Natural killer cell (primary cell): Measurements from ENCODE around the gene TCF4. TPM values are rescaled to one million over a fixed set of nuclear protein-coding genes. Genes with fewer than 3 reads are reported as not detected.

ENCODE experiments used
- ATAC-seq, 3 donors: fragments of 150-1000 bp in 2 of 3; fragments of 200-7000 bp in 1 of 3; cut with Tn5 transposase; 1 replicate in 1 of 3; 2 replicates in 2 of 3; pipeline ENCODE4 v1.10.0; 2021; ENCODE audit warnings: mild to moderate bottlenecking in 2 of 3, moderate library complexity in 2 of 3
- DNase-seq, 2 donors: peaks; one replicate each; pipeline versions ENCODE4 v3.0.0 to v3.0.0-alpha.2; 2013 to 2021; ENCODE audit warnings: mixed read lengths in 1 of 2
- H3K27ac ChIP-seq: one replicate; pipeline ENCODE4 v1.5.1; 2013; ENCODE audit warnings: mild to moderate bottlenecking, low read length
- H3K27me3 ChIP-seq: one replicate; pipeline ENCODE4 v1.6.1; 2013; ENCODE audit warnings: low read length; ENCODE audit not compliant: control insufficient read depth, insufficient read depth
- H3K36me3 ChIP-seq: one replicate; pipeline ENCODE4 v1.6.1; 2013; ENCODE audit warnings: low read length; ENCODE audit not compliant: control insufficient read depth, insufficient read depth
- H3K4me1 ChIP-seq: one replicate; pipeline ENCODE4 v1.6.1; 2013; ENCODE audit warnings: low read length; ENCODE audit not compliant: control insufficient read depth, insufficient read depth
- H3K4me3 ChIP-seq: one replicate; pipeline ENCODE4 v1.5.1; 2013; ENCODE audit warnings: low read length
- H3K9me3 ChIP-seq: one replicate; pipeline ENCODE4 v1.6.1; 2013; ENCODE audit warnings: low read length; ENCODE audit not compliant: control insufficient read depth, insufficient read depth
- H3K27ac Mint-ChIP-seq, 2 donors: one replicate each; pipeline ENCODE4 v1.8.0; 2022; ENCODE audit warnings: mild to moderate bottlenecking in 2 of 2, mixed read lengths in 2 of 2, moderate library complexity in 1 of 2
- H3K27me3 Mint-ChIP-seq, 2 donors: one replicate each; pipeline ENCODE4 v1.8.0; 2022; ENCODE audit warnings: low read depth in 2 of 2, mixed read lengths in 2 of 2
- H3K36me3 Mint-ChIP-seq: one replicate; pipeline ENCODE4 v1.8.0; 2022; ENCODE audit warnings: mixed read lengths
- H3K4me1 Mint-ChIP-seq, 2 donors: one replicate each; pipeline ENCODE4 v1.8.0; 2022; ENCODE audit warnings: mixed read lengths in 2 of 2
- H3K4me3 Mint-ChIP-seq: one replicate; pipeline ENCODE4 v1.8.0; 2022; ENCODE audit warnings: mild to moderate bottlenecking, moderate library complexity, mixed read lengths
- H3K9me3 Mint-ChIP-seq, 2 donors: one replicate each; pipeline ENCODE4 v1.8.0; 2022; ENCODE audit warnings: mixed read lengths in 2 of 2
- WGBS: methylation state at CpG from one replicate; pipeline ENCODE4 v1.1.7; 2013; ENCODE audit warnings: missing lambda C conversion rate; ENCODE audit not compliant: insufficient coverage; 5-methylcytosine and 5-hydroxymethylcytosine counted together
- intact Hi-C: fragments of 100-400 bp; cut with micrococcal nuclease; formaldehyde crosslinking; loops from one replicate; pipeline ENCODE4 v1.14.2; 2022
- total RNA-seq, 4 donors: library from RNA; stranded (reverse); fragments of 120-200 nt in 1 of 4; gene quantifications; one replicate each; pipeline versions ENCODE4 v1.2.3 to v1.2.4, GENCODE V29; 2013 to 2022
- TF ChIP-seq, protein P1 (sequence below): fragments of 200-600 bp; IDR thresholded peaks from one replicate; pipeline ENCODE4 v1.8.0; 2022; ENCODE audit warnings: antibody characterized with exemption

Gene TCF4
- total RNA-seq, 3 donors from 2014 or later (not counting 1 experiment from before 2014, with no cell fraction given), result 8.3 to 16.5 (median 9.0) TPM

DNA sequence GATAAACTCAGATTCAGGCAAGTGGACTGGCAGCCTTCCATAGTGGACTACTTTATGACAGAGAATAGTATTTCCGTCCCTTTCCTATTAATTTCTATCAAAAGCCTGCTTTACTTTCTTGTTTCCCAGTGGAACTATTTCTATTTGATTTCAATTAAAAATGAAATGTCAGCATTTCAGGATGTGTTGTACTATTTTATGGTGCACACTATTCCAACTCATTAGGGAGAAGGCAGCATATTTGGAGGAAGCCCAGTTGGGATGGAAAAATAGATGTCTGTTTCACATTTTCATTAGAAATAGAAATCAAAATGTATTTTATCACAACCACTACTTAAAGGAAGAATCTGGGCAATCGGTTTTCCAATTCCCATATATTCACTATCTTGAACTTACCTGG, 37.9 kb upstream of the TCF4 start:
- ATAC-seq, result no peak
- no peak overlapping the region for H3K4me3 Mint-ChIP-seq
- Histone ChIP-seq H3K36me3 (no peaks in the 10 kb centered on the region), H3K9me3 (no peaks in the 10 kb centered on the region), H3K4me1 (no peaks in the 10 kb centered on the region), H3K4me3 (no peak overlapping the region), H3K27ac (no peak overlapping the region), H3K27me3 (no peaks in the 10 kb centered on the region)
- H3K36me3 Mint-ChIP-seq, result no peaks in the 10 kb centered on the region
- H3K27me3 Mint-ChIP-seq, result peaks cover 0 to under 1% of the 10 kb centered on the region in 2 donors
- H3K27ac Mint-ChIP-seq, result no peak overlapping the region
- TF ChIP-seq, protein P1, sequence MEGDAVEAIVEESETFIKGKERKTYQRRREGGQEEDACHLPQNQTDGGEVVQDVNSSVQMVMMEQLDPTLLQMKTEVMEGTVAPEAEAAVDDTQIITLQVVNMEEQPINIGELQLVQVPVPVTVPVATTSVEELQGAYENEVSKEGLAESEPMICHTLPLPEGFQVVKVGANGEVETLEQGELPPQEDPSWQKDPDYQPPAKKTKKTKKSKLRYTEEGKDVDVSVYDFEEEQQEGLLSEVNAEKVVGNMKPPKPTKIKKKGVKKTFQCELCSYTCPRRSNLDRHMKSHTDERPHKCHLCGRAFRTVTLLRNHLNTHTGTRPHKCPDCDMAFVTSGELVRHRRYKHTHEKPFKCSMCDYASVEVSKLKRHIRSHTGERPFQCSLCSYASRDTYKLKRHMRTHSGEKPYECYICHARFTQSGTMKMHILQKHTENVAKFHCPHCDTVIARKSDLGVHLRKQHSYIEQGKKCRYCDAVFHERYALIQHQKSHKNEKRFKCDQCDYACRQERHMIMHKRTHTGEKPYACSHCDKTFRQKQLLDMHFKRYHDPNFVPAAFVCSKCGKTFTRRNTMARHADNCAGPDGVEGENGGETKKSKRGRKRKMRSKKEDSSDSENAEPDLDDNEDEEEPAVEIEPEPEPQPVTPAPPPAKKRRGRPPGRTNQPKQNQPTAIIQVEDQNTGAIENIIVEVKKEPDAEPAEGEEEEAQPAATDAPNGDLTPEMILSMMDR, result no peak
- no peak for DNase-seq
- 91% methylated on average over 1 of the region's 2 CpGs for WGBS
- intact Hi-C loops, result no loop called here
- H3K4me1 Mint-ChIP-seq, result no peaks in the 10 kb centered on the region
- no peaks in the 10 kb centered on the region for H3K9me3 Mint-ChIP-seq

DNA sequence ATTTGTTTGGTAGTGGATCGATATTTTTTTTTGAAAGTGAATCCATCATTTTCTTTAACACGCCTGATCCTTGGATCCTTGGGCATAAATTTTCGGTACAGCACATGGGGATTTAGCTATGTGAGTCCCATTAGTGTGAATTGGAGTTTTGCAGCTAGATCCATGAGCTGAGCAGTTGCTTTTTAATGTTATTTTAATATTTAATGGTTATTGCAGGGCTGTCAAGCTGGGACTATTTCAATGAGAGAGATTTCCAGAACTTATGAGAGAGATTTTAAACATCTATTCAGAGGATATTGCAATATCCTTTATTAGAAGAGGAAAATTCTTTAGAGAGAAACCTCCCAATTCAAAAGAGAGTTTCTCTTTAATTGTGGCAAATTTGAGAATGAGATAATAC, 35.6 kb upstream of the TCF4 start:
- intact Hi-C loops, result no loop called here
- H3K4me1 Mint-ChIP-seq, result no peaks in the 10 kb centered on the region
- H3K36me3 Mint-ChIP-seq, result no peaks in the 10 kb centered on the region
- Histone ChIP-seq H3K27me3 (no peaks in the 10 kb centered on the region), H3K36me3 (no peaks in the 10 kb centered on the region), H3K9me3 (no peaks in the 10 kb centered on the region), H3K4me1 (no peaks in the 10 kb centered on the region), H3K27ac (no peak overlapping the region), H3K4me3 (no peak overlapping the region)
- 97% methylated on average over 3 of the region's 3 CpGs for WGBS
- H3K27me3 Mint-ChIP-seq, result peaks cover 0 to 10% of the 10 kb centered on the region in 2 donors
- no peaks in the 10 kb centered on the region for H3K9me3 Mint-ChIP-seq
- TF ChIP-seq, protein P1, result no peak
- no peak overlapping the region for H3K4me3 Mint-ChIP-seq
- H3K27ac Mint-ChIP-seq, result no peak overlapping the region
- ATAC-seq (no peak), DNase-seq (no peak)

DNA sequence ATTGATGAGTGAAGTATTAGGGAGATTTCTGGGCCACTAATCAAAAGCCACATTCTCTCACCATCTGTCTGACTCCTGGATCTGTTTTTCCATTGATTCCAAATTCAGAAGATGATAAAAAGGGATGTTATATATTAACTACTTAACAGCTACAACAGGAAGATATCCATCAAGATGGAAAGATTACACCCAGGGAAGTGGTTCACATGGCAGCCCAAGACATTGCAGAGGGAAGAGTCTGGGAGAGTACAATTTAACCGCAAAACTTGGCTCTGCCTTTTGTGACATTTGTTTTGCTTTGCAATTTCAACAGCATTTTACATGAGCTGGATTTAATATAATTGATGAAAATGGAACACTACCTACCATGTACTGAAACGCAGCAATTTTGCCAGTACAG, 22.5 kb upstream of the TCF4 start:
- intact Hi-C loops, result no loop called here
- ATAC-seq (no peak), DNase-seq (no peak)
- Histone ChIP-seq H3K27me3 (no peaks in the 10 kb centered on the region), H3K4me1 (no peaks in the 10 kb centered on the region), H3K9me3 (no peaks in the 10 kb centered on the region), H3K27ac (no peak overlapping the region), H3K36me3 (no peaks in the 10 kb centered on the region), H3K4me3 (no peak overlapping the region)
- Mint-ChIP-seq H3K27ac (no peak overlapping the region), H3K36me3 (no peaks in the 10 kb centered on the region), H3K4me3 (no peak overlapping the region), H3K27me3 (peaks cover 9 to 11% of the 10 kb centered on the region in 2 donors), H3K9me3 (no peaks in the 10 kb centered on the region), H3K4me1 (no peaks in the 10 kb centered on the region)
- WGBS, result 100% methylated on average over 1 of the region's 2 CpGs
- TF ChIP-seq, protein P1, result no peak

DNA sequence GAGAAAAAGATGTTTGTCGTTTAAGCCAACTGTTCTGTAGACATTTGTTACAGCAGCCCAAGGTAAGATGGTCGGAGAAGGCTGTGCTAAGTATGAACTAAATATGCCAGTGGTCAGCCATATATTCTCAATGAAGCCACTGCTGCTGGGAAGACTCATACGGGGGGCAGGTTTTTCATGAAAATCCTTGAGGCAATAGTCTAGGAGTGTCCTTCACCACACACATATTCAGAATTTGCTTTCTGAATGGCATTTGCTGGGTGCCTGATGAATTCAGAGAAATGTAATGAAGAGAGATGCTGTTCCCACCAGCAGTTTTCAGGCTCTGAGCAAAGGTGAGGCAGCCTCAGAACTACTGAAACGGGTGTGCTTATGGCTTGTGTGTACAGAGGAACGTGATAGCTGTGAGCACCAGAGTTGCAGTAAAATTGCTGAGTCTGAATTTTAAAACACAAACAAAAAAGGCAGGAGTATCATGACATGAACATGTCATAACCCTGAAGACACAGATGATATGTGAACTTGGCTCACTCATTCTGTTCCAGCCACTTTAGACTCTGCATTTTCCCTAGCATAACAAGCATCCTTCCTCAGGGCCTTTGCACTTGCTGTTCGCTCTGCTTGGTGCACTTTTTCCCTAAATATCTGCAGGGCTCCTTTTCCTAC, 21.3 kb upstream of the TCF4 start:
- Histone ChIP-seq H3K27me3 (no peaks in the 10 kb centered on the region), H3K4me1 (no peaks in the 10 kb centered on the region), H3K9me3 (no peaks in the 10 kb centered on the region), H3K36me3 (no peaks in the 10 kb centered on the region), H3K27ac (no peak overlapping the region), H3K4me3 (no peak overlapping the region)
- Mint-ChIP-seq H3K9me3 (no peaks in the 10 kb centered on the region), H3K36me3 (no peaks in the 10 kb centered on the region), H3K27me3 (peaks cover 14 to 17% of the 10 kb centered on the region in 2 donors), H3K4me3 (no peak overlapping the region), H3K27ac (no peak overlapping the region), H3K4me1 (no peaks in the 10 kb centered on the region)
- TF ChIP-seq, protein P1, result no peak
- DNase-seq (no peak), ATAC-seq (no peak)
- WGBS, result 91% methylated on average over 6 of the region's 6 CpGs
- intact Hi-C loops, result no loop called here
